Vagina (tissue), 2 donors: Measurements from ENCODE around the gene FAM180B. TPM values are rescaled to one million over a fixed set of nuclear protein-coding genes. Genes with fewer than 3 reads are reported as not detected.
"Not testable (repeated sequence)": the region's sequence is repeated elsewhere in the genome, so short reads cannot be mapped to it uniquely, and the experiment has no call there.

Experiments used
- DNase-seq, 2 donors: peaks; one replicate each; pipeline ENCODE4 v3.0.0-alpha.2; 2017; ENCODE audit errors: extremely low spot score in 2 of 2
- H3K27ac ChIP-seq: fragments of 200-600 bp; sonication (generic); one replicate; pipeline ENCODE4 v1.5.1; 2019
- H3K27me3 ChIP-seq: fragments of 200-600 bp; sonication (generic); one replicate; pipeline ENCODE4 v1.5.1; 2019
- H3K36me3 ChIP-seq, 2 donors: fragments of 200-600 bp; sonication (generic); one replicate each; pipeline ENCODE4 v1.5.1; 2017 to 2019
- H3K4me1 ChIP-seq: fragments of 200-600 bp; sonication (generic); one replicate; pipeline ENCODE4 v1.5.1; 2019
- H3K4me3 ChIP-seq, 2 donors: fragments of 200-600 bp; sonication (generic); 1 replicate in 1 of 2; 2 replicates in 1 of 2; pipeline ENCODE4 v1.5.1; 2016 to 2019
- H3K9me3 ChIP-seq: fragments of 200-600 bp; sonication (generic); one replicate; pipeline ENCODE4 v1.5.1; 2019
- POLR2A ChIP-seq, 2 donors: fragments of 450-650 bp; IDR thresholded peaks; one replicate each; pipeline ENCODE4 v1.6.1; 2017; ENCODE audit warnings: antibody characterized with exemption in 2 of 2, mild to moderate bottlenecking in 2 of 2, moderate library complexity in 2 of 2
- POLR2AphosphoS5 ChIP-seq, 2 donors: sonication (generic); formaldehyde crosslinking; IDR thresholded peaks; one replicate each; pipeline ENCODE4 v1.9.0; 2017; ENCODE audit warnings: antibody characterized with exemption in 2 of 2, mild to moderate bottlenecking in 2 of 2, low read depth in 1 of 2; ENCODE audit not compliant: insufficient read depth in 1 of 2
- intact Hi-C: fragments of 100-400 bp; cut with DNase I; formaldehyde crosslinking; loops from one replicate; pipeline ENCODE4 v1.15.1; 2023
- total RNA-seq: library from RNA; depleted of rRNA; stranded (reverse); fragments of >200 nt; gene quantifications from one replicate; pipeline ENCODE4 v1.2.3, GENCODE V29; 2016
- TF ChIP-seq, protein P1 (sequence below), 3 experiments: fragments of 450-650 bp in 2 of 3; fragments of 200-600 bp in 1 of 3; sonication (generic) in 1 of 3; IDR thresholded peaks; one replicate each; pipeline ENCODE4 v1.5.1; 2017 to 2019; ENCODE audit warnings: antibody characterized with exemption in 3 of 3, mild to moderate bottlenecking in 2 of 3, moderate library complexity in 2 of 3

Gene FAM180B
- total RNA-seq, 1 donor from 2014 or later = not detected

- H3K4me1 ChIP-seq = peaks cover 7% of the 10 kb centered on the region
- no peaks in the 10 kb centered on the region for H3K27me3 ChIP-seq
- DNase-seq = no peak
- intact Hi-C loops = no loop called here
- H3K9me3 ChIP-seq = no peaks in the 10 kb centered on the region
- H3K36me3 ChIP-seq = no peaks in the 10 kb centered on the region
- TF ChIP-seq POLR2AphosphoS5 (IDR thresholded peaks at IDR 0.05; ENCODE audit: insufficient read depth in 1 of 2, low read depth in 1 of 2) (no peak), POLR2A (IDR thresholded peaks at IDR 0.05) (no peak)
- TF ChIP-seq, protein P1, sequence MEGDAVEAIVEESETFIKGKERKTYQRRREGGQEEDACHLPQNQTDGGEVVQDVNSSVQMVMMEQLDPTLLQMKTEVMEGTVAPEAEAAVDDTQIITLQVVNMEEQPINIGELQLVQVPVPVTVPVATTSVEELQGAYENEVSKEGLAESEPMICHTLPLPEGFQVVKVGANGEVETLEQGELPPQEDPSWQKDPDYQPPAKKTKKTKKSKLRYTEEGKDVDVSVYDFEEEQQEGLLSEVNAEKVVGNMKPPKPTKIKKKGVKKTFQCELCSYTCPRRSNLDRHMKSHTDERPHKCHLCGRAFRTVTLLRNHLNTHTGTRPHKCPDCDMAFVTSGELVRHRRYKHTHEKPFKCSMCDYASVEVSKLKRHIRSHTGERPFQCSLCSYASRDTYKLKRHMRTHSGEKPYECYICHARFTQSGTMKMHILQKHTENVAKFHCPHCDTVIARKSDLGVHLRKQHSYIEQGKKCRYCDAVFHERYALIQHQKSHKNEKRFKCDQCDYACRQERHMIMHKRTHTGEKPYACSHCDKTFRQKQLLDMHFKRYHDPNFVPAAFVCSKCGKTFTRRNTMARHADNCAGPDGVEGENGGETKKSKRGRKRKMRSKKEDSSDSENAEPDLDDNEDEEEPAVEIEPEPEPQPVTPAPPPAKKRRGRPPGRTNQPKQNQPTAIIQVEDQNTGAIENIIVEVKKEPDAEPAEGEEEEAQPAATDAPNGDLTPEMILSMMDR (IDR thresholded peaks at IDR 0.05) = no peak
- H3K27ac ChIP-seq = no peak overlapping the region
- no peak overlapping the region for H3K4me3 ChIP-seq
Measured at GRCh38 chr11:47560426-47560825, 26.1 kb upstream of the FAM180B start.

- H3K4me1 ChIP-seq = peaks cover 21% of the 10 kb centered on the region
- H3K4me3 ChIP-seq, DNase-seq, H3K27ac ChIP-seq, H3K27me3 ChIP-seq, H3K9me3 ChIP-seq, intact Hi-C loops, H3K36me3 ChIP-seq: not testable (repeated sequence)
Measured at GRCh38 chr11:47562393-47562792, 24.1 kb upstream of the FAM180B start.

GRCh38 chr11:47564366-47564765 is 22.1 kb upstream of the FAM180B start:
- H3K9me3 ChIP-seq, H3K27me3 ChIP-seq, H3K4me3 ChIP-seq, DNase-seq, intact Hi-C loops, H3K36me3 ChIP-seq: not testable (repeated sequence)
- peak overlapping the region; percentile 92 for H3K27ac ChIP-seq
- H3K4me1 ChIP-seq = peaks cover 21% of the 10 kb centered on the region

- H3K36me3 ChIP-seq = peaks cover 0 to 7% of the 10 kb centered on the region in 2 donors
- peak overlapping the region; percentile 92 for H3K27ac ChIP-seq
- DNase-seq = no peak
- TF ChIP-seq, protein P1 (IDR thresholded peaks at IDR 0.05) = no peak
- TF ChIP-seq POLR2A (IDR thresholded peaks at IDR 0.05) (no peak), POLR2AphosphoS5 (IDR thresholded peaks at IDR 0.05; ENCODE audit: insufficient read depth in 1 of 2, low read depth in 1 of 2) (peak in 1 of 2 donors; percentile 7)
- H3K4me3 ChIP-seq = peak overlapping the region; percentile 91 to 96
- no peaks in the 10 kb centered on the region for H3K27me3 ChIP-seq
- intact Hi-C loops = no loop called here
- peaks cover 21% of the 10 kb centered on the region for H3K4me1 ChIP-seq
- no peaks in the 10 kb centered on the region for H3K9me3 ChIP-seq
Measured at GRCh38 chr11:47564933-47565339, 21.5 kb upstream of the FAM180B start.

DNA sequence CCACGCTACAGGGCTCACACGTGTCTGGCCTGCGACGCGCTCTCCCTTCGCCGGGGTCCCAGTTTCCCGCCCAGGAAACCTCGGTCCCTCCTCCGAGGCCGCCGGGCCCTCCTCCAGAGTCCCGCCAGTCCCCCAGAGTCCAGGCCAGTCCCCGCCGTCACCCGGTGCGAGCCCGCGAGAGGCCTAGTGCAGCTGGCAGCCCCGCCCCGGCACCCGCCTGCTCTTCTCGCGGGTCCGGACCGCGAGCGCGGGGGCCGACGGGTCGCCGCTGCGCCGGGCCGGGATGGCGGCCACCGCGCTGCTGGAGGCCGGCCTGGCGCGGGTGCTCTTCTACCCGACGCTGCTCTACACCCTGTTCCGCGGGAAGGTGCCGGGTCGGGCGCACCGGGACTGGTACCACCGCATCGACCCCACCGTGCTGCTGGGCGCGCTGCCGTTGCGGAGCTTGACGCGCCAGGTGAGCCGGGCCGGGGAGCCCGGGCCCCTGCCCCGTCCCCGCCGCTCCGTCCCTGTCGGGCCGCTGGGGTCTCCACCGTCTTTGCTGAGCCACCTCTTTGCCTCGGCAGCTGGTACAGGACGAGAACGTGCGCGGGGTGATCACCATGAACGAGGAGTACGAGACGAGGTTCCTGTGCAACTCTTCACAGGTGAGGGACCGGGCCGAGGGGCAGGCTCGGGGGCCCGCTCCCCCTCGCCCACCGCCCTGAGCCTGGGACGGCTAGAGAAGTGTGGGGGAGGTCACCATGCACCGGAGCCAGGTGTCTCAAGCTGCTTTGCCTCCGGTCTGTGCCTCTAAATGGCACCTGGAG is 20.9 kb upstream of the FAM180B start, which contains the start of gene PTPMT1:
PTPMT1 (plus strand) TSS at position 260 of the 809 bp plus-strand sequence; CDS start at position 284, 24 bp downstream.
- intact Hi-C loops = no loop called here
- Histone ChIP-seq H3K27ac (peak within 1 kb of the TSS; percentile 92), H3K9me3 (no peaks in the 10 kb centered on the region), H3K4me1 (peaks cover 21% of the 10 kb centered on the region), H3K36me3 (peaks cover 0 to 11% of the 10 kb centered on the region in 2 donors), H3K4me3 (peak within 1 kb of the TSS; percentile 91 to 96), H3K27me3 (no peaks in the 10 kb centered on the region)
- TF ChIP-seq POLR2A (IDR thresholded peaks at IDR 0.05) (no peak), POLR2AphosphoS5 (IDR thresholded peaks at IDR 0.05; ENCODE audit: insufficient read depth in 1 of 2, low read depth in 1 of 2) (no peak)
- TF ChIP-seq, protein P1 (IDR thresholded peaks at IDR 0.05) = no peak
- no peak for DNase-seq

- H3K27ac ChIP-seq = peak overlapping the region; percentile 92
- no peak for DNase-seq
- TF ChIP-seq, protein P1 (IDR thresholded peaks at IDR 0.05) = no peak
- TF ChIP-seq POLR2AphosphoS5 (IDR thresholded peaks at IDR 0.05; ENCODE audit: insufficient read depth in 1 of 2, low read depth in 1 of 2) (no peak), POLR2A (IDR thresholded peaks at IDR 0.05) (no peak)
- H3K27me3 ChIP-seq = no peaks in the 10 kb centered on the region
- H3K9me3 ChIP-seq = no peaks in the 10 kb centered on the region
- peaks cover 21% of the 10 kb centered on the region for H3K4me1 ChIP-seq
- H3K36me3 ChIP-seq = peaks cover 0 to 17% of the 10 kb centered on the region in 2 donors
- intact Hi-C loops = no loop called here
- H3K4me3 ChIP-seq = peak overlapping the region; percentile 91 to 96
Measured at GRCh38 chr11:47566149-47566698, 20.3 kb upstream of the FAM180B start.
